ENCODE results near the gene COPG2.

Gene COPG2

DNA sequence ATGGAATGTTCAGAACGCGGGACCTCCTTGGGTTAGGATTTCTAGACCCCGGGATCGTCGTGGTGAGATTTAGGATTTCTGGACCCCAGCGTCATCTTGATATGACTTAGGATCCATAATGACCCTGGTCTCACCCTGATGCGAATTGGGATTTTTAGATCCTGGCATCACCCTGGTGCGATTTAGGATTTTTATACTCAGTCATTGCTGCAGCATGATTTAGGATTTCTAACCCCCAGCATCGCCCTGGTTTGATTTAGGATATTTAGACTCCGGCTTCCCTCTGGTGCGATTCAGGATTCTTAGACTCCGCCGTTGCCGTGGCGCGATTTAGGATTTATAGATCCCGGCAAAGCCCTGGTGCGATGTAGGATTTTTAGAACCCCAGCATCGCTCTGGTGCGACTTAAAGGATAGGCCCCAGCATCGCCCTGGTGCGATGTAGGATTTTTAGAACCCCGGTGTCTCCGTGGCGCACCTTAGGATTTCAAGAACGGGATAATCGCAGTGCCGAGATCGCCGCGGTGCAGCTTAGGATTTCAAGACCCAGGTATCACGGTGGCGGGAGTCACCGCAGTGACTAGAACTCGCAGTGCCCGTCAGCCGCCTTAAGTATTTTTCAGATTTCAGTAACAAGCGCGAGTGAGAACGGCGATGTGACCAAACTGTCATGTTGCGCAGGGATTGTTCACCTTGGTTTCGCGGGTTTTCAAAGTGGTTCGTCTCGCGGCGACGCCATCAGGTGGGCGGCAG lies 175.8 kb downstream of the COPG2 start:
- H3K9me2 ChIP-seq (replicated peaks; ENCODE audit: low read depth, low read length) = no peaks in the 10 kb centered on the region
- peaks cover 11% of the 10 kb centered on the region; the same call in 1 of the 2 replicates for H3K36me3 ChIP-seq (ENCODE audit: insufficient read depth, low read length)
- H3K9me3 ChIP-seq (ENCODE audit: insufficient read depth, low read depth, low read length) = no peaks in the 10 kb centered on the region; the same call in 1 of the 2 replicates
- no peaks in the 10 kb centered on the region for H3F3A ChIP-seq (ENCODE audit: low read depth)
- H3K4me1 ChIP-seq (ENCODE audit: insufficient read depth, low read length, poor library complexity, severe bottlenecking) = peaks cover 17% of the 10 kb centered on the region
- peaks cover 38% of the 10 kb centered on the region for H3K79me2 ChIP-seq (ENCODE audit: insufficient read depth, low read length)
- H4K20me1 ChIP-seq (ENCODE audit: insufficient read depth, low read length, poor library complexity, severe bottlenecking) = no peaks in the 10 kb centered on the region
- H3K9ac ChIP-seq (ENCODE audit: low read depth, low read length, poor library complexity, severe bottlenecking) = no peak overlapping the region
- H2AFZ ChIP-seq (ENCODE audit: low read length) = no peak overlapping the region
- H3K4me3 ChIP-seq (ENCODE audit: low read length, poor library complexity, severe bottlenecking) = no peak overlapping the region
- H3K27me3 ChIP-seq (ENCODE audit: insufficient read depth, low read length, poor library complexity, severe bottlenecking) = no peaks in the 10 kb centered on the region
- no peak for TF ChIP-seq EZH2phosphoT487 (IDR thresholded peaks at IDR 0.05; ENCODE audit: borderline replicate concordance)
- TF ChIP-seq, protein P1, sequence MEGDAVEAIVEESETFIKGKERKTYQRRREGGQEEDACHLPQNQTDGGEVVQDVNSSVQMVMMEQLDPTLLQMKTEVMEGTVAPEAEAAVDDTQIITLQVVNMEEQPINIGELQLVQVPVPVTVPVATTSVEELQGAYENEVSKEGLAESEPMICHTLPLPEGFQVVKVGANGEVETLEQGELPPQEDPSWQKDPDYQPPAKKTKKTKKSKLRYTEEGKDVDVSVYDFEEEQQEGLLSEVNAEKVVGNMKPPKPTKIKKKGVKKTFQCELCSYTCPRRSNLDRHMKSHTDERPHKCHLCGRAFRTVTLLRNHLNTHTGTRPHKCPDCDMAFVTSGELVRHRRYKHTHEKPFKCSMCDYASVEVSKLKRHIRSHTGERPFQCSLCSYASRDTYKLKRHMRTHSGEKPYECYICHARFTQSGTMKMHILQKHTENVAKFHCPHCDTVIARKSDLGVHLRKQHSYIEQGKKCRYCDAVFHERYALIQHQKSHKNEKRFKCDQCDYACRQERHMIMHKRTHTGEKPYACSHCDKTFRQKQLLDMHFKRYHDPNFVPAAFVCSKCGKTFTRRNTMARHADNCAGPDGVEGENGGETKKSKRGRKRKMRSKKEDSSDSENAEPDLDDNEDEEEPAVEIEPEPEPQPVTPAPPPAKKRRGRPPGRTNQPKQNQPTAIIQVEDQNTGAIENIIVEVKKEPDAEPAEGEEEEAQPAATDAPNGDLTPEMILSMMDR (conservative IDR thresholded peaks at IDR 0.05; ENCODE audit: low read length) = no peak
- H3K4me2 ChIP-seq (ENCODE audit: low read depth, low read length, poor library complexity, severe bottlenecking) = no peak overlapping the region

DNA sequence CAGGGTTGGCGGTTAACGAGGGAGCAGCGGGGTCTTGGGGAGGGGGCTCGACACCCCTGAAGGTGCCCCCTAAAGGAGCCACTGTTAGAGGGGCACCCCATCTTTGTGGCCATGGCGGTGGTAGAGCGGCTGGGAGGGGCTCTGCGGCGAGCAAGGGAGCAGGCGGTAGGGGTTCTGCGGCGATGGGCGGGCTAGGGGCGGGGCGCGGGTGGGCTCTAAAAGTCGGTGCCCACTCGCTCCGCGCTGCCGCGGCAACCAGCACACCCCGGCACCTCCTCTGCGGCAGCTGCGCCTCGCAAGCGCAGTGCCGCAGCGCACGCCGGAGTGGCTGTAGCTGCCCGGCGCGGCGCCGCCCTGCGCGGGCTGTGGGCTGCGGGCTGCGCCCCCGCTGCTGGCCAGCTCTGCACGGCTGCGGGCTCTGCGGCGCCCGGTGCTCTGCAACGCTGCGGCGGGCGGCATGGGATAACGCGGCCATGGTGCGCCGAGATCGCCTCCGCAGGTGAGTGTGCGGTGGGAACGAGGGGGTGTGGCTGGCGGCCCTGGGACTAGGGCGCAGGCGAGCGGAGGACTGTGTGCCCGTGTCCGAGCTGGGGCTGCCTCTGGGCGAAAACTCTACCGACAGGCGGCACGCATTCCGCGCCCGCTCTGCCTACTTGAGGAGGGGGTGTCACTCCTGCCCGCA lies 176.6 kb downstream of the COPG2 start, which contains the start of gene MEST:
Gene MEST (plus strand): TSS at position 245 of the 682 bp plus-strand sequence. CDS start 229 bp downstream, at position 474.
- Histone ChIP-seq H3K9ac (ENCODE audit: low read depth, low read length, poor library complexity, severe bottlenecking) (no peak within 1 kb of the TSS), H2AFZ (ENCODE audit: low read length) (no peak within 1 kb of the TSS), H3K9me3 (ENCODE audit: insufficient read depth, low read depth, low read length) (no peaks in the 10 kb centered on the region; the same call in 1 of the 2 replicates), H4K20me1 (ENCODE audit: insufficient read depth, low read length, poor library complexity, severe bottlenecking) (no peaks in the 10 kb centered on the region), H3K4me1 (ENCODE audit: insufficient read depth, low read length, poor library complexity, severe bottlenecking) (peaks cover 23% of the 10 kb centered on the region), H3K36me3 (ENCODE audit: insufficient read depth, low read length) (peaks cover 7% of the 10 kb centered on the region; the same call in 1 of the 2 replicates), H3K79me2 (ENCODE audit: insufficient read depth, low read length) (peaks cover 45% of the 10 kb centered on the region), H3K9me2 (replicated peaks; ENCODE audit: low read depth, low read length) (no peaks in the 10 kb centered on the region), H3F3A (ENCODE audit: low read depth) (no peaks in the 10 kb centered on the region), H3K4me3 (ENCODE audit: low read length, poor library complexity, severe bottlenecking) (no peak within 1 kb of the TSS), H3K4me2 (ENCODE audit: low read depth, low read length, poor library complexity, severe bottlenecking) (no peak within 1 kb of the TSS), H3K27me3 (ENCODE audit: insufficient read depth, low read length, poor library complexity, severe bottlenecking) (no peaks in the 10 kb centered on the region)
- TF ChIP-seq, protein P1 (conservative IDR thresholded peaks at IDR 0.05; ENCODE audit: low read length) = no peak
- no peak for TF ChIP-seq EZH2phosphoT487 (IDR thresholded peaks at IDR 0.05; ENCODE audit: borderline replicate concordance)

DNA sequence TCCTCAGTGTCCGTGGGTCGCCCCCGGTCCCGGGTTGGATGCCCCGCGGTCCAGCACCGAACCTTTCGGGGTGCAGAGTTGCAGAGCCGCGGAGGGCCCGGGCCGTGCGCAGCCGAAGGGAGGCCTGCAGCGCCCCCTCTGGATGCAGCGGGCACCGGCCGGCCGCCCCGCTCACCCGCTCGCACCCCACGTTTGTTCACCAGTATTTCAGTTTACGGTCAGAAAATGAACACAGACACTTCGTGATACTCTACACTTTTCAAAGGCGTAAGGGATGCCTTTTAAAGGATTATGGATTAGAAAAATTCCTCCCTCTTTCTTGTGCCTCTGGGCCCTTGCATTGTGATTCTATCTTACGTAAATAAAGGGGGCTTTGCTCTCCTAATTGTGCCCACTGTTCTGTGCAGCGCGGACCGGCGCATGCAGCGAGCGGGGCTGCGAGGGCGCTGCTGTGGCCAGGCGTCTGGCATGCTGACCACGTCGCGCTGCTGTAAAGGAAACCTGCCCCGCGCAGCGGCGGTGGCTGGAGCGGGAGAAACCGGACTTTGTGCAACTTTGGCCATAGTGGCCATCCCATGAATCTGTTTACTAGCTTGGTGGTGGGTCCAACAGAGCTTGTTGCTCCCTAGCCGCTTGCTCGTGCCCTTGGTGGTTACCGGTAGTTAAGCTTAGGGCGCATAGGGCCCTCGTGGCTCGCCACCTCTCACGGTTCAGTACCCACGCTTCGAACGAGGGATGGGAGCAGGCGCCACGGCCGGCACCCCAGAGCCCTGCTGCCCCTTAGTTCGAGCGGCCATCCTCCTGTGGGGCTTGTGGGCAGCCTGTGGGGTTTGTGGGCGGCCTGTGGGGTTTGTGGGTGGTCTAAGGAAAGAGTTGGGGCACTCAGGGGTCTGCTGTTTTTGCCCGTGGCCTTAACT lies 177.4 kb downstream of the COPG2 start:
- Histone ChIP-seq H3K79me2 (ENCODE audit: insufficient read depth, low read length) (peaks cover 52% of the 10 kb centered on the region), H3K4me1 (ENCODE audit: insufficient read depth, low read length, poor library complexity, severe bottlenecking) (peaks cover 28% of the 10 kb centered on the region), H3K9me2 (replicated peaks; ENCODE audit: low read depth, low read length) (no peaks in the 10 kb centered on the region), H2AFZ (ENCODE audit: low read length) (no peak overlapping the region), H3K27me3 (ENCODE audit: insufficient read depth, low read length, poor library complexity, severe bottlenecking) (no peaks in the 10 kb centered on the region), H3K4me2 (ENCODE audit: low read depth, low read length, poor library complexity, severe bottlenecking) (no peak overlapping the region), H3F3A (ENCODE audit: low read depth) (no peaks in the 10 kb centered on the region), H4K20me1 (ENCODE audit: insufficient read depth, low read length, poor library complexity, severe bottlenecking) (no peaks in the 10 kb centered on the region), H3K9ac (ENCODE audit: low read depth, low read length, poor library complexity, severe bottlenecking) (no peak overlapping the region), H3K4me3 (ENCODE audit: low read length, poor library complexity, severe bottlenecking) (no peak overlapping the region), H3K9me3 (ENCODE audit: insufficient read depth, low read depth, low read length) (no peaks in the 10 kb centered on the region; the same call in 1 of the 2 replicates), H3K36me3 (ENCODE audit: insufficient read depth, low read length) (0 out of 2 replicates have a peak, but pooled peaks cover under 1% of the 10 kb centered on the region)
- no peak for TF ChIP-seq EZH2phosphoT487 (IDR thresholded peaks at IDR 0.05; ENCODE audit: borderline replicate concordance)
- TF ChIP-seq, protein P1 (conservative IDR thresholded peaks at IDR 0.05; ENCODE audit: low read length) = no peak

All from Loucy (cell line).